BJ (cell line): ENCODE results near the gene GDE1. TPM values are rescaled to one million over a fixed set of nuclear protein-coding genes. Genes with fewer than 3 reads are reported as not detected.

Source experiments
- CTCF ChIA-PET: fragments of 350-600 bp; formaldehyde crosslinking; extraction: SDS; loops from one replicate; lab custom pipeline; 2021; ENCODE audit warnings: antibody characterized with exemption, inconsistent platforms; lab: Yijun Ruan, JAX
- POLR2A ChIA-PET: fragments of 300-600 bp; sonication (Branson Sonifier 250); formaldehyde crosslinking; extraction: SDS; loops from one replicate; lab custom pipeline; 2021; ENCODE audit warnings: antibody characterized with exemption; lab: Charles Lee
- DNase-seq: peaks from one replicate; pipeline ENCODE4 v3.0.0-alpha.2; 2011; ENCODE audit warnings: low read depth
- H3K27me3 ChIP-seq: 2 replicates; pipeline ENCODE4 v1.6.0; 2011; ENCODE audit warnings: low read length; ENCODE audit not compliant: control insufficient read depth, insufficient read depth
- H3K36me3 ChIP-seq: 2 replicates; pipeline ENCODE4 v1.5.1; 2011; ENCODE audit warnings: low read length; ENCODE audit not compliant: control insufficient read depth, insufficient read depth
- H3K4me3 ChIP-seq: 2 replicates; pipeline ENCODE4 v1.5.1; 2011; ENCODE audit warnings: low read depth, mild to moderate bottlenecking, control low read depth, low read length
- CTCF ChIP-seq: IDR thresholded peaks from 2 replicates; pipeline ENCODE4 v1.5.1; 2011; ENCODE audit warnings: low read depth, mild to moderate bottlenecking, control low read depth, inconsistent platforms, low read length, moderate library complexity; ENCODE audit not compliant: insufficient read depth
- polyA plus RNA-seq: library from polyadenylated mRNA; depleted of rRNA; stranded (reverse); fragments of >200 nt; gene quantifications from 2 replicates; pipeline ENCODE4 v1.2.3, GENCODE V29; 2011

Gene GDE1
- polyA plus RNA-seq, 1 experiment: 39.7 TPM

- ChIA-PET POLR2A (no interaction called here), CTCF (no interaction called here)
- no peak for TF ChIP-seq CTCF
- no peak for DNase-seq
- no peak overlapping the region for H3K4me3 ChIP-seq
- H3K27me3 ChIP-seq: no peaks in the 10 kb centered on the region
- no peaks in the 10 kb centered on the region for H3K36me3 ChIP-seq
Observed at GRCh38 chr16:19486750-19487325, 35.1 kb downstream of the GDE1 start.

- no peaks in the 10 kb centered on the region for H3K36me3 ChIP-seq
- ChIA-PET CTCF (no interaction called here), POLR2A (no interaction called here)
- no peak for TF ChIP-seq CTCF
- no peaks in the 10 kb centered on the region for H3K27me3 ChIP-seq
- DNase-seq: no peak
- H3K4me3 ChIP-seq: no peak overlapping the region
Observed at GRCh38 chr16:19486051-19486450, 35.8 kb downstream of the GDE1 start.

GRCh38 chr16:19485611-19486010 is 36.3 kb downstream of the GDE1 start:
- no peaks in the 10 kb centered on the region for H3K27me3 ChIP-seq
- no peak for DNase-seq
- CTCF ChIA-PET: no interaction called here
- POLR2A ChIA-PET: no interaction called here
- no peaks in the 10 kb centered on the region for H3K36me3 ChIP-seq
- H3K4me3 ChIP-seq: no peak overlapping the region
- no peak for TF ChIP-seq CTCF

- H3K27me3 ChIP-seq: no peaks in the 10 kb centered on the region
- TF ChIP-seq CTCF: no peak
- CTCF ChIA-PET: interaction anchor here (1.3 kb wide), 1 partner anchor 10 kb away, joined by 3 read pairs; no protein-coding TSS in a partner anchor
- DNase-seq: no peak
- H3K36me3 ChIP-seq: no peaks in the 10 kb centered on the region
- H3K4me3 ChIP-seq: no peak overlapping the region
- POLR2A ChIA-PET: no interaction called here
Observed at GRCh38 chr16:19484096-19484495, 37.8 kb downstream of the GDE1 start.

DNA sequence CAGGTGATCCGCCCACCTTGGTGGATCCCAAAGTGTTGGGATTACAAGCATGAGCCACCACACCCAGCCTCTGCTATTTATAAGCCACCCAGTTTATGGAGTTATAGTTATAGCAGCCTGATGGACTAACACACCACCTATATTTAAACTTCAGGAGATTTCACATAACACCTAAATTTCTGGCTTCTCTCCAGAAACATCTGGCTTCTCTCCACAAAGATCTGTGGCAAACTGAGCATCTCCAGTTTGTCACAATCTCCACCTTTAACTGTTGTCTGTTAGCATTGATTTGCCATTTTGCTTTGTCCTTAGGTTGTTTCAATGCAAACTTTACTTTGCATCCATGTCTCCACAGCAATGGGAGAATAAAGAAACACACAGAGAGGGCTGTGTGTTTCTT is 39.6 kb downstream of the GDE1 start:
- TF ChIP-seq CTCF: no peak
- DNase-seq: no peak
- ChIA-PET CTCF (no interaction called here), POLR2A (no interaction called here)
- no peak overlapping the region for H3K4me3 ChIP-seq
- no peaks in the 10 kb centered on the region for H3K36me3 ChIP-seq
- H3K27me3 ChIP-seq: no peaks in the 10 kb centered on the region
